ENCODE data around the gene KCNH8.

KCNH8 gene

GRCh38 chr3:19392150-19392549 lies 243.8 kb downstream of the KCNH8 start:
- TF ChIP-seq CTCF (IDR thresholded peaks at IDR 0.05; ENCODE audit: low read length, missing control alignments): no peak
- no peak for DNase-seq (ENCODE audit: low read depth)
- no peak overlapping the region for H3K4me3 ChIP-seq (replicated peaks; ENCODE audit: low read depth, low read length)

- no peak overlapping the region for H3K4me3 ChIP-seq (replicated peaks; ENCODE audit: low read depth, low read length)
- no peak for TF ChIP-seq CTCF (IDR thresholded peaks at IDR 0.05; ENCODE audit: low read length, missing control alignments)
- no peak for DNase-seq (ENCODE audit: low read depth)
Measured at GRCh38 chr3:19394946-19395345, 246.6 kb downstream of the KCNH8 start.

- no peak for TF ChIP-seq CTCF (IDR thresholded peaks at IDR 0.05; ENCODE audit: low read length, missing control alignments)
Measured at GRCh38 chr3:19396726-19397125, 248.4 kb downstream of the KCNH8 start.

DNA sequence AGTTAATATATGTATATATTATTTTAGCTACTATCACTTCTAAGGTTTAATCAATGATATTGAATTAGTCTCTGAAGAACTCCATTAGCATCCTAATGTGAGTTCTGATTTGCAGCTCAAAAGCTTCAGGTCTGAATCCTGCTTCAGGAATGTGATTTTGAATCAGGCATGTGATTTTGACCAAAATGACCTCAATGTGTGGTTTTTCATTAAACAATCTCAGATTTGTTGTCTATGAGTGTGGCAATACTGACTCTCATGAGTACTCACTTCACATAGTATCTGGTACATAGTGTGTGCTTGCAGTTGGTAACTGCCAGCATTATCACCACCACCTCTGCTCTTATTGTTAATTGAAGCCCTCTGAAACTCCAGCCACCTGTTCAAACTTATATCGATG lies 251.0 kb downstream of the KCNH8 start:
- no peak for DNase-seq (ENCODE audit: low read depth)
- TF ChIP-seq CTCF (IDR thresholded peaks at IDR 0.05; ENCODE audit: low read length, missing control alignments): no peak
- H3K4me3 ChIP-seq (replicated peaks; ENCODE audit: low read depth, low read length): no peak overlapping the region

More at GRCh38 chr3:19396726-19397125, 248.4 kb downstream of the KCNH8 start:
- no peak overlapping the region for H3K4me3 ChIP-seq (replicated peaks; ENCODE audit: low read depth, low read length)
- no peak for DNase-seq (ENCODE audit: low read depth)

- no peak for TF ChIP-seq CTCF (IDR thresholded peaks at IDR 0.05; ENCODE audit: low read length, missing control alignments)
- no peak for DNase-seq (ENCODE audit: low read depth)
- H3K4me3 ChIP-seq (replicated peaks; ENCODE audit: low read depth, low read length): no peak overlapping the region
Measured at GRCh38 chr3:19399836-19400235, 251.5 kb downstream of the KCNH8 start.

- TF ChIP-seq CTCF (IDR thresholded peaks at IDR 0.05; ENCODE audit: low read length, missing control alignments): no peak
- no peak for DNase-seq (ENCODE audit: low read depth)
- H3K4me3 ChIP-seq (replicated peaks; ENCODE audit: low read depth, low read length): no peak overlapping the region
Measured at GRCh38 chr3:19420159-19420558, 271.8 kb downstream of the KCNH8 start.

DNA sequence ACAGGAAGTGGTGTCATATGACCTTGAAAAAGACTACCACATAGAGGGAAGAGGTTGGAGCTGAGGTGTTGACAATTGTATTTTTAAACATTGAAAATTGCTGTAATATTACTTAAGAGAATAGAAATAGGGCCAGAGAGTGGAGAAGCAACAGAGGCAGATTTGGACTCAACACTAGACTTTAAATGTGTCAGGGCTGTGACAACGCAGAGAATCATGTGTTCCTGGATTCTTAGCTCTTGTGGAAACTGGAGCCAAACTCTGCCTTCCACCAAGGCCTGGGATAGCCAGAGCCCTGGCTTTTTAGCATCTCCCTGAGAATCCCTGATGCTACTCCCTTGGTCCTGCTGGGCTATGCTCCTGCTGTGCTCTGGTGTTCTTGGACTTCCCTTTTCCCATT lies 277.5 kb downstream of the KCNH8 start:
- TF ChIP-seq CTCF (IDR thresholded peaks at IDR 0.05; ENCODE audit: low read length, missing control alignments): no peak
- H3K4me3 ChIP-seq (replicated peaks; ENCODE audit: low read depth, low read length): no peak overlapping the region
- no peak for DNase-seq (ENCODE audit: low read depth)
